K562 (cell line): ENCODE results near the gene ERMN. TPM values are rescaled to one million over a fixed set of nuclear protein-coding genes. Genes with fewer than 3 reads are reported as not detected.

Source experiments
- ATAC-seq: fragments of 200-7000 bp; cut with Tn5 transposase; 3 replicates; pipeline ENCODE4 v1.9.1; 2020; ENCODE audit warnings: moderate library complexity
- BruUV-seq: library from RNA; stranded (reverse); fragments of 400-500 nt; replicated peaks from 2 replicates; lab custom pipeline; 2021; lab: Mats Ljungman, UMichigan
- CTCF ChIA-PET: fragments of 300-600 bp; formaldehyde crosslinking; extraction: SDS; loops from one replicate; lab custom pipeline; 2021; ENCODE audit warnings: low intra/inter-chr PET ratio; lab: Yijun Ruan, JAX
- POLR2A ChIA-PET: fragments of 300-600, 350-650 bp; sonication (Branson Sonifier 250); formaldehyde crosslinking; extraction: SDS; loops from one replicate; lab custom pipeline; 2021; ENCODE audit warnings: antibody characterized with exemption, inconsistent platforms; lab: Yijun Ruan, JAX
- DNase-seq, 4 experiments: peaks; one replicate each; pipeline versions ENCODE4 v3.0.0 to v3.0.0-alpha.2; 2011 to 2018; ENCODE audit warnings: low spot score in 3 of 4, mixed read lengths in 3 of 4; ENCODE audit errors: extremely low read depth in 1 of 4
- FAIRE-seq: peaks from 2 replicates; lab custom pipeline; 2011; peaks lifted over from hg19 to GRCh38; lab: Jason Lieb, UNC
- H2AFZ ChIP-seq: 2 replicates; pipeline ENCODE4 v1.6.0; 2011; ENCODE audit warnings: low read depth, low read length, control low read depth, inconsistent platforms
- H3K27ac ChIP-seq: fragments of 200-600 bp; 3 replicates; pipeline ENCODE4 v1.8.0; 2011; ENCODE audit warnings: low read depth, mild to moderate bottlenecking, control low read depth, inconsistent platforms, low read length, moderate library complexity, mixed read lengths; ENCODE audit errors: extremely low read depth
- H3K27me3 ChIP-seq, 2 experiments: fragments of 300-600 bp in 1 of 2; 2 replicates in 1 of 2; 3 replicates in 1 of 2; pipeline versions ENCODE4 v1.6.0 to v1.8.0; 2011; ENCODE audit warnings: inconsistent platforms in 2 of 2, low read length in 2 of 2, mild to moderate bottlenecking in 1 of 2, mixed read lengths in 1 of 2, moderate library complexity in 1 of 2; ENCODE audit not compliant: control insufficient read depth in 2 of 2, insufficient read depth in 2 of 2
- H3K36me3 ChIP-seq: fragments of 300-600 bp; 3 replicates; pipeline ENCODE4 v1.8.0; 2011; ENCODE audit warnings: mild to moderate bottlenecking, low read length, inconsistent platforms; ENCODE audit not compliant: control insufficient read depth, insufficient read depth
- H3K4me1 ChIP-seq, 2 experiments: fragments of 200-600 bp in 1 of 2; replicated peaks in 1 of 2; 2 replicates in 1 of 2; 3 replicates in 1 of 2; pipeline versions ENCODE4 v1.5.1 to v1.8.0; 2011; ENCODE audit warnings: inconsistent platforms in 2 of 2, low read length in 2 of 2, mild to moderate bottlenecking in 1 of 2, mixed read lengths in 1 of 2, moderate library complexity in 1 of 2; ENCODE audit not compliant: control insufficient read depth in 2 of 2, insufficient read depth in 2 of 2
- H3K4me2 ChIP-seq: 2 replicates; pipeline ENCODE4 v1.6.1; 2011; ENCODE audit warnings: low read length, control low read depth, inconsistent platforms, mixed read lengths; ENCODE audit not compliant: insufficient read depth
- H3K4me3 ChIP-seq: fragments of 200-600 bp; sonication (generic), shearing (Covaris generic); 2 replicates; pipeline ENCODE4 v1.5.1; 2016; ENCODE audit warnings: control low read depth, inconsistent platforms
- H3K79me2 ChIP-seq: fragments of 200-600 bp; 3 replicates; pipeline ENCODE4 v1.8.0; 2011; ENCODE audit warnings: low read length, inconsistent platforms; ENCODE audit not compliant: control insufficient read depth, insufficient read depth
- H3K9ac ChIP-seq, 2 experiments: 2 replicates each; pipeline versions ENCODE4 v1.6.0 to v1.6.1; 2011; ENCODE audit warnings: low read depth in 2 of 2, low read length in 2 of 2, control low read depth in 1 of 2, inconsistent platforms in 1 of 2, mild to moderate bottlenecking in 1 of 2, mixed read lengths in 1 of 2; ENCODE audit not compliant: insufficient read depth in 1 of 2
- H3K9me1 ChIP-seq: one replicate; pipeline ENCODE4 v1.6.0; 2011; ENCODE audit warnings: inconsistent platforms, mild to moderate bottlenecking, low read length, moderate library complexity; ENCODE audit not compliant: control insufficient read depth, insufficient read depth
- H3K9me3 ChIP-seq: replicated peaks from 2 replicates; pipeline ENCODE4 v1.5.1; 2011; ENCODE audit warnings: low read depth, low read length, inconsistent platforms; ENCODE audit not compliant: control insufficient read depth, insufficient read depth
- H4K20me1 ChIP-seq: replicated peaks from 2 replicates; pipeline ENCODE4 v1.6.1; 2011; ENCODE audit warnings: low read length, inconsistent platforms, mixed read lengths; ENCODE audit not compliant: control insufficient read depth, insufficient read depth
- BRF1 ChIP-seq: IDR thresholded peaks from 3 replicates; pipeline ENCODE4 v1.6.1; 2011; ENCODE audit warnings: borderline replicate concordance, mild to moderate bottlenecking; ENCODE audit not compliant: insufficient read length; ENCODE audit errors: extremely low read depth
- CBX5 ChIP-seq: IDR thresholded peaks from 2 replicates; pipeline ENCODE4 v1.6.1; 2014; ENCODE audit warnings: low read depth, borderline replicate concordance
- ELF1 ChIP-seq: fragments of 200-800 bp; sonication (Bioruptor generic); IDR thresholded peaks from 2 replicates; pipeline ENCODE4 v1.6.1; 2016; ENCODE audit warnings: missing genetic modification characterization, missing compliant biosample characterization
- FIP1L1 ChIP-seq: fragments of 200-400 bp; formaldehyde crosslinking; IDR thresholded peaks from 2 replicates; pipeline ENCODE4 v1.6.1; 2018; ENCODE audit warnings: mild to moderate bottlenecking, low read depth, low read length; ENCODE audit not compliant: poor library complexity, severe bottlenecking
- FUS ChIP-seq: fragments of 200-400 bp; formaldehyde crosslinking; optimal IDR thresholded peaks from 2 replicates; pipeline ENCODE3; 2017; ENCODE audit warnings: low read depth, low read length
- HLTF ChIP-seq: fragments of 450-650 bp; IDR thresholded peaks from 2 replicates; pipeline ENCODE4 v1.6.1; 2016
- HMGN3 ChIP-seq: IDR thresholded peaks from 2 replicates; pipeline ENCODE4 v1.6.1; 2011; ENCODE audit warnings: borderline replicate concordance, low read depth, mild to moderate bottlenecking, mixed read lengths, low read length; ENCODE audit not compliant: insufficient read length; ENCODE audit errors: extremely low read depth
- MAFF ChIP-seq: IDR thresholded peaks from 2 replicates; pipeline ENCODE4 v1.6.1; 2012; ENCODE audit warnings: low read length, improper control_type of control experiment
- MTF1 ChIP-seq: fragments of 250-450 bp; sonication (Bioruptor Pico); IDR thresholded peaks from 2 replicates; pipeline ENCODE4 v1.9.0; 2021; ENCODE audit warnings: moderate library complexity, mild to moderate bottlenecking, inconsistent platforms, borderline replicate concordance
- PHF21A ChIP-seq: fragments of 450-650 bp; IDR thresholded peaks from 2 replicates; pipeline ENCODE4 v1.6.1; 2017; ENCODE audit warnings: low read depth, borderline replicate concordance
- RNF2 ChIP-seq: sonication (generic); IDR thresholded peaks from 2 replicates; pipeline ENCODE4 v1.6.1; 2016
- SMAD3 ChIP-seq: fragments of 450-650 bp; formaldehyde crosslinking; conservative IDR thresholded peaks from 2 replicates; pipeline ENCODE4 v1.4.0; 2020; ENCODE audit warnings: mild to moderate bottlenecking
- SMARCB1 ChIP-seq: IDR thresholded peaks from 2 replicates; pipeline ENCODE4 v1.6.1; 2011; ENCODE audit warnings: improper control_type of control experiment, low read depth; ENCODE audit not compliant: insufficient read length
- ZNF175 ChIP-seq: fragments of 200-800 bp; sonication (Bioruptor generic); IDR thresholded peaks from 2 replicates; pipeline ENCODE4 v1.6.1; 2016; ENCODE audit warnings: low read depth, mild to moderate bottlenecking, missing genetic modification characterization, missing compliant biosample characterization
- WGBS: fragments of 100-300 bp; shearing (Covaris generic); methylation state at CpG from one replicate; pipeline ENCODE4 v1.1.6; 2016; ENCODE audit warnings: low coverage, mixed read lengths; ENCODE audit not compliant: insufficient coverage; ENCODE audit errors: missing lambda C conversion rate; 5-methylcytosine and 5-hydroxymethylcytosine counted together
- in situ Hi-C: fragments of 300-500 bp; cut with MboI; formaldehyde crosslinking; loops from 4 replicates; pipeline ENCODE4 v1.15.0; 2018; ENCODE audit warnings: inconsistent platforms, mixed read lengths
- intact Hi-C: fragments of 100-400 bp; cut with micrococcal nuclease; formaldehyde crosslinking; loops from 2 replicates; pipeline ENCODE4 v1.14.2; 2022
- polyA plus RNA-seq, 8 experiments: library from polyadenylated mRNA; depleted of rRNA in 4 of 8; stranded (reverse) in 5 of 8; unstranded in 3 of 8; fragments of >200 nt; fragmentation: Nextera tagmentation in 2 of 8; fragmentation: Illumina TruSeq in 1 of 8; extraction: Ambion mirVana in 2 of 8; extraction: Trizol in 1 of 8; gene quantifications; 2 replicates each; pipeline versions ENCODE4 v1.2.1 to v1.2.3, GENCODE V29; 2011 to 2014; ENCODE audit warnings: inconsistent platforms in 1 of 8, missing spikeins in 1 of 8
- total RNA-seq, 7 experiments: library from RNA; depleted of rRNA in 6 of 7; stranded (reverse); fragments of >200 nt in 6 of 7; fragmentation: Illumina TruSeq in 2 of 7; extraction: Trizol in 2 of 7; gene quantifications; 2 replicates each; pipeline versions ENCODE4 v1.2.1 to v1.2.3, GENCODE V29; 2011 to 2021; ENCODE audit warnings: low replicate concordance in 1 of 7
- TF ChIP-seq, protein P1 (sequence below): fragments of 200-400 bp; formaldehyde crosslinking; IDR thresholded peaks from 2 replicates; pipeline ENCODE4 v1.6.1; 2017; ENCODE audit warnings: mild to moderate bottlenecking, low read depth, low read length, moderate library complexity
- TF ChIP-seq, protein P2 (sequence below): fragments of 250-450 bp; sonication (Bioruptor Pico); IDR thresholded peaks from 2 replicates; pipeline ENCODE4 v1.5.0; 2021; ENCODE audit warnings: mild to moderate bottlenecking, borderline replicate concordance
- TF ChIP-seq, protein P3 (sequence below), 2 experiments: IDR thresholded peaks; 2 replicates each; pipeline ENCODE4 v1.6.1; 2011; ENCODE audit warnings: borderline replicate concordance in 1 of 2, control low read depth in 1 of 2, low read depth in 1 of 2, low read length in 1 of 2, mild to moderate bottlenecking in 1 of 2, mixed read lengths in 1 of 2, moderate library complexity in 1 of 2; ENCODE audit not compliant: insufficient read depth in 1 of 2, insufficient read length in 1 of 2, poor library complexity in 1 of 2, severe bottlenecking in 1 of 2; ENCODE audit errors: extremely low read depth in 1 of 2

ERMN gene
- total and polyA plus RNA-seq, 9 of the 15 experiments (the other 6 are each of a cell fraction or from before 2014, with no cell fraction given), result 0.03 to 0.11 (median 0.05) TPM; not detected in 3

DNA sequence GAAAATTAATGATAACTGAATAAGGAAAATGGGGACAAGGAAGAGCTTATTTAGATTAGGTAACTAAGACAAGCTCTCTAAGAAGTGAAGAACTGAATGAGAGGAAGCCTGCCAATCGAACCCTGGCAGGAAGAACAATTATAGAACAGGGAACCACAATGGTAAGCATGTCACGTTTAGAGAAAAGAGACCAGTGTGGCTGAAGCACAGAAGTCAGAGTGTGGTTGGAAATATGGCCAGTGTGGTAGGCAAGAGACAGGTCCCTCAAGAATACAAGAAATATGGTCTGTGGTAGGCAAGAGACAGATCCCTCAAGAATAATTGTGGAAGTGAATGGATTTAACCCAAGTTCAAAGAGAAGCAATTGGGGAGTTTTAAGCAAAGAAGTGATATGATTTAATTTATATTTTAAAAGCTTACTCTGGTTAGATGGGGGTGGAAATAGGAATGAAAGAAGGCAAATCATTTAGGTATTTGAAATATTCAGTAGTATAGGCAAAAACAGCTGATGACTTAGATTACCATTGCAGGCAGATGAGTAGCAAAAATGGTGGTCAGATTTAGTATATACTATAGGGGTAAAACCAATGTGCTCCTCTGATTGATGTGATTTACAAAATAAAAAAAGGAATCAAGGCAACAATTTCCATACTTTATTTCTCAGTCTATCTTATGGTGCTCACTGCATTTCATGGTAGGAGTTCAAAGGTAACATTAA is 38.8 kb upstream of the ERMN start:
- no peak for ATAC-seq
- Histone ChIP-seq H4K20me1 (no peaks in the 10 kb centered on the region), H3K36me3 (no peaks in the 10 kb centered on the region), H3K9ac (no peak overlapping the region), H3K4me3 (no peak overlapping the region), H3K27ac (no peak overlapping the region), H3K4me1 (no peaks in the 10 kb centered on the region), H3K9me3 (no peaks in the 10 kb centered on the region), H3K79me2 (no peaks in the 10 kb centered on the region), H3K4me2 (no peak overlapping the region), H3K27me3 (no peaks in the 10 kb centered on the region), H3K9me1 (no peaks in the 10 kb centered on the region), H2AFZ (no peak overlapping the region)
- POLR2A ChIA-PET, result no interaction called here
- WGBS, result 0% methylated on average over 2 of the region's 2 CpGs
- in situ Hi-C loops, result no loop called here
- CTCF ChIA-PET, result no interaction called here
- no peak for FAIRE-seq
- no TSS peak for BruUV-seq
- DNase-seq, result no peak
- intact Hi-C loops, result no loop called here
- TF ChIP-seq RNF2 (no peak), HLTF (no peak), SMAD3 (CRISPR knock-in tag) (no peak), SMARCB1 (no peak), FUS (no peak), BRF1 (no peak), FIP1L1 (no peak), PHF21A (no peak), ELF1 (tag) (no peak), MTF1 (CRISPR knock-in tag) (no peak), ZNF175 (CRISPR knock-in tag) (no peak), HMGN3 (no peak), MAFF (no peak), CBX5 (no peak)
- TF ChIP-seq, protein P1, sequence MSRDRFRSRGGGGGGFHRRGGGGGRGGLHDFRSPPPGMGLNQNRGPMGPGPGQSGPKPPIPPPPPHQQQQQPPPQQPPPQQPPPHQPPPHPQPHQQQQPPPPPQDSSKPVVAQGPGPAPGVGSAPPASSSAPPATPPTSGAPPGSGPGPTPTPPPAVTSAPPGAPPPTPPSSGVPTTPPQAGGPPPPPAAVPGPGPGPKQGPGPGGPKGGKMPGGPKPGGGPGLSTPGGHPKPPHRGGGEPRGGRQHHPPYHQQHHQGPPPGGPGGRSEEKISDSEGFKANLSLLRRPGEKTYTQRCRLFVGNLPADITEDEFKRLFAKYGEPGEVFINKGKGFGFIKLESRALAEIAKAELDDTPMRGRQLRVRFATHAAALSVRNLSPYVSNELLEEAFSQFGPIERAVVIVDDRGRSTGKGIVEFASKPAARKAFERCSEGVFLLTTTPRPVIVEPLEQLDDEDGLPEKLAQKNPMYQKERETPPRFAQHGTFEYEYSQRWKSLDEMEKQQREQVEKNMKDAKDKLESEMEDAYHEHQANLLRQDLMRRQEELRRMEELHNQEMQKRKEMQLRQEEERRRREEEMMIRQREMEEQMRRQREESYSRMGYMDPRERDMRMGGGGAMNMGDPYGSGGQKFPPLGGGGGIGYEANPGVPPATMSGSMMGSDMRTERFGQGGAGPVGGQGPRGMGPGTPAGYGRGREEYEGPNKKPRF, result no peak
- TF ChIP-seq, protein P2, sequence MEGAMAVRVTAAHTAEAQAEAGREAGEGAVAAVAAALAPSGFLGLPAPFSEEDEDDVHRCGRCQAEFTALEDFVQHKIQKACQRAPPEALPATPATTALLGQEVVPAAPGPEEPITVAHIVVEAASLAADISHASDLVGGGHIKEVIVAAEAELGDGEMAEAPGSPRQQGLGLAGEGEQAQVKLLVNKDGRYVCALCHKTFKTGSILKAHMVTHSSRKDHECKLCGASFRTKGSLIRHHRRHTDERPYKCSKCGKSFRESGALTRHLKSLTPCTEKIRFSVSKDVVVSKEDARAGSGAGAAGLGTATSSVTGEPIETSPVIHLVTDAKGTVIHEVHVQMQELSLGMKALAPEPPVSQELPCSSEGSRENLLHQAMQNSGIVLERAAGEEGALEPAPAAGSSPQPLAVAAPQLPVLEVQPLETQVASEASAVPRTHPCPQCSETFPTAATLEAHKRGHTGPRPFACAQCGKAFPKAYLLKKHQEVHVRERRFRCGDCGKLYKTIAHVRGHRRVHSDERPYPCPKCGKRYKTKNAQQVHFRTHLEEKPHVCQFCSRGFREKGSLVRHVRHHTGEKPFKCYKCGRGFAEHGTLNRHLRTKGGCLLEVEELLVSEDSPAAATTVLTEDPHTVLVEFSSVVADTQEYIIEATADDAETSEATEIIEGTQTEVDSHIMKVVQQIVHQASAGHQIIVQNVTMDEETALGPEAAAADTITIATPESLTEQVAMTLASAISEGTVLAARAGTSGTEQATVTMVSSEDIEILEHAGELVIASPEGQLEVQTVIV (CRISPR knock-in tag), result no peak
- TF ChIP-seq, protein P3, sequence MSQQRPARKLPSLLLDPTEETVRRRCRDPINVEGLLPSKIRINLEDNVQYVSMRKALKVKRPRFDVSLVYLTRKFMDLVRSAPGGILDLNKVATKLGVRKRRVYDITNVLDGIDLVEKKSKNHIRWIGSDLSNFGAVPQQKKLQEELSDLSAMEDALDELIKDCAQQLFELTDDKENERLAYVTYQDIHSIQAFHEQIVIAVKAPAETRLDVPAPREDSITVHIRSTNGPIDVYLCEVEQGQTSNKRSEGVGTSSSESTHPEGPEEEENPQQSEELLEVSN (IDR thresholded peaks at IDR 0.05; ENCODE audit: borderline replicate concordance in 1 of 2, extremely low read depth in 1 of 2, insufficient read depth in 1 of 2, insufficient read length in 1 of 2, low read depth in 1 of 2, low read length in 1 of 2, poor library complexity in 1 of 2, severe bottlenecking in 1 of 2), result no peak
